AG04450 (cell line): ENCODE data around the gene LRCH1. TPM values are rescaled to one million over a fixed set of nuclear protein-coding genes. Genes with fewer than 3 reads are reported as not detected.
A peak's percentile ranks its signal among the peaks of the same experiment; 100 is the strongest.

ENCODE experiments used
- CTCF ChIA-PET: fragments of 300-600, 350-600 bp; formaldehyde crosslinking; extraction: SDS; loops from one replicate; lab custom pipeline; 2022; ENCODE audit warnings: antibody characterized with exemption, inconsistent platforms; lab: Charles Lee
- POLR2A ChIA-PET: fragments of 350-600 bp; formaldehyde crosslinking; extraction: SDS; loops from one replicate; lab custom pipeline; 2021; ENCODE audit warnings: antibody characterized with exemption, inconsistent platforms; lab: Yijun Ruan, JAX
- DNase-seq: peaks from one replicate; pipeline ENCODE4 v3.0.0-alpha.2; 2011; ENCODE audit warnings: low read depth, low spot score
- H3K27ac ChIP-seq: one replicate; pipeline ENCODE4 v1.5.1; 2012; ENCODE audit warnings: low read depth, low read length, control low read depth
- H3K27me3 ChIP-seq: one replicate; pipeline ENCODE4 v1.6.0; 2012; ENCODE audit warnings: low read length; ENCODE audit not compliant: control insufficient read depth, insufficient read depth
- H3K4me3 ChIP-seq: 2 replicates; pipeline ENCODE4 v1.5.1; 2011; ENCODE audit warnings: mild to moderate bottlenecking, low read depth, low read length, control low read depth
- H3K9me3 ChIP-seq: 2 replicates; pipeline ENCODE4 v1.5.1; 2012; ENCODE audit warnings: low read length; ENCODE audit not compliant: control insufficient read depth, insufficient read depth
- CTCF ChIP-seq: IDR thresholded peaks from 2 replicates; pipeline ENCODE4 v1.5.1; 2011; ENCODE audit warnings: low read depth, low read length, control low read depth, inconsistent platforms
- polyA plus RNA-seq: library from polyadenylated mRNA; depleted of rRNA; stranded (reverse); fragments of >200 nt; gene quantifications from 2 replicates; pipeline ENCODE4 v1.2.3, GENCODE V29; 2011

The LRCH1 gene
- polyA plus RNA-seq, 1 experiment, result 17.4 TPM

- H3K27ac ChIP-seq, result peak overlapping the region; percentile 22
- CTCF ChIA-PET, result interaction anchor here (1.6 to 1.7 kb wide), 2 partner anchors 23 to 145 kb away, joined by 6 to 14 read pairs; no protein-coding TSS in a partner anchor
- no peak for TF ChIP-seq CTCF
- DNase-seq, result peak; percentile 46
- POLR2A ChIA-PET, result interaction anchor here (0.6 to 1.3 kb wide), 3 partner anchors 20 to 75 kb away, joined by 3 to 11 read pairs (median 6); no protein-coding TSS in a partner anchor
- no peak overlapping the region for H3K4me3 ChIP-seq
- no peaks in the 10 kb centered on the region for H3K27me3 ChIP-seq
- no peaks in the 10 kb centered on the region for H3K9me3 ChIP-seq
Measured at GRCh38 chr13:46575301-46575771, 22.4 kb downstream of the LRCH1 start.

GRCh38 chr13:46575818-46576221 is 22.9 kb downstream of the LRCH1 start:
- CTCF ChIA-PET, result interaction anchor here (1.6 to 1.7 kb wide), 2 partner anchors 24 to 145 kb away, joined by 6 to 14 read pairs; no protein-coding TSS in a partner anchor
- TF ChIP-seq CTCF, result no peak
- no peak for DNase-seq
- Histone ChIP-seq H3K27me3 (no peaks in the 10 kb centered on the region), H3K9me3 (no peaks in the 10 kb centered on the region), H3K4me3 (no peak overlapping the region), H3K27ac (peak overlapping the region; percentile 22)
- POLR2A ChIA-PET, result interaction anchor here (0.6 to 1.3 kb wide), 3 partner anchors 20 to 75 kb away, joined by 3 to 11 read pairs (median 6); no protein-coding TSS in a partner anchor

GRCh38 chr13:46576762-46577161 is 23.8 kb downstream of the LRCH1 start:
- no peak overlapping the region for H3K4me3 ChIP-seq
- H3K27me3 ChIP-seq, result no peaks in the 10 kb centered on the region
- H3K9me3 ChIP-seq, result no peaks in the 10 kb centered on the region
- DNase-seq, result no peak
- POLR2A ChIA-PET, result no interaction called here
- CTCF ChIA-PET, result interaction anchor here (1.6 kb wide), 1 partner anchor 144 kb away, joined by 4 read pairs; no protein-coding TSS in a partner anchor
- no peak for TF ChIP-seq CTCF
- no peak overlapping the region for H3K27ac ChIP-seq

GRCh38 chr13:46577696-46578589 is 25.0 kb downstream of the LRCH1 start:
- Histone ChIP-seq H3K27ac (no peak overlapping the region), H3K9me3 (no peaks in the 10 kb centered on the region), H3K27me3 (no peaks in the 10 kb centered on the region), H3K4me3 (no peak overlapping the region)
- ChIA-PET CTCF (interaction anchor here (1.1 to 1.6 kb wide), 3 partner anchors 26 to 143 kb away, joined by 3 to 4 read pairs (median 4); no protein-coding TSS in a partner anchor), POLR2A (interaction anchor here (0.7 to 1.1 kb wide), 3 partner anchors 13 to 90 kb away, joined by 3 read pairs; partner anchors contain the start of gene LRCH1)
- no peak for TF ChIP-seq CTCF
- DNase-seq, result no peak
